GM12878 (cell line): ENCODE measurements around the gene ANKMY1. TPM values are rescaled to one million over a fixed set of nuclear protein-coding genes. Genes with fewer than 3 reads are reported as not detected.

Experiments
- ATAC-seq: fragments of 200-7000 bp; cut with Tn5 transposase; 3 replicates; pipeline ENCODE4 v1.9.1; 2020; ENCODE audit warnings: mild to moderate bottlenecking, moderate library complexity
- BruUV-seq: library from RNA; stranded (reverse); fragments of 400-500 nt; replicated peaks from 2 replicates; lab custom pipeline; 2021; lab: Mats Ljungman, UMichigan
- CTCF ChIA-PET: fragments of 300-600 bp; sonication (Branson Sonifier 250); formaldehyde crosslinking; extraction: SDS; loops from one replicate; lab custom pipeline; 2021; ENCODE audit warnings: inconsistent platforms; lab: Yijun Ruan, JAX
- POLR2A ChIA-PET: fragments of 350-600 bp; formaldehyde crosslinking; extraction: SDS; loops from one replicate; lab custom pipeline; 2021; ENCODE audit warnings: inconsistent platforms; lab: Charles Lee
- RAD21 ChIA-PET: fragments of 300-600 bp; sonication (Branson Sonifier 250); formaldehyde crosslinking; loops from one replicate; lab custom pipeline; 2023; ENCODE audit warnings: antibody characterized with exemption; ENCODE audit not compliant: unreplicated experiment; lab: Charles Lee
- SMC1A ChIA-PET: fragments of 300-600 bp; sonication (Branson Sonifier 250); formaldehyde crosslinking; loops from one replicate; lab custom pipeline; 2023; ENCODE audit not compliant: unreplicated experiment, uncharacterized antibody; lab: Charles Lee
- DNase-seq: peaks from one replicate; pipeline ENCODE4 v3.0.0-alpha.2; 2011; ENCODE audit warnings: low read depth, low spot score
- FAIRE-seq: peaks from 3 replicates; lab custom pipeline; 2011; peaks lifted over from hg19 to GRCh38; lab: Jason Lieb, UNC
- H2AFZ ChIP-seq: 2 replicates; pipeline ENCODE4 v1.6.0; 2011; ENCODE audit warnings: low read depth, low read length, control low read depth; ENCODE audit not compliant: control insufficient read depth
- H3K27ac ChIP-seq: 2 replicates; pipeline ENCODE4 v1.5.1; 2011; ENCODE audit warnings: control low read depth; ENCODE audit not compliant: control insufficient read depth, insufficient read depth
- H3K27me3 ChIP-seq, 2 experiments: replicated peaks in 1 of 2; 2 replicates each; pipeline versions ENCODE4 v1.6.0 to v1.6.1; 2011; ENCODE audit warnings: low read length in 1 of 2; ENCODE audit not compliant: control insufficient read depth in 2 of 2, insufficient read depth in 2 of 2
- H3K36me3 ChIP-seq, 2 experiments: 2 replicates each; pipeline ENCODE4 v1.5.1; 2011; ENCODE audit warnings: low read length in 1 of 2; ENCODE audit not compliant: control insufficient read depth in 2 of 2, insufficient read depth in 2 of 2
- H3K4me1 ChIP-seq: 2 replicates; pipeline ENCODE4 v1.6.1; 2011; ENCODE audit warnings: mild to moderate bottlenecking, low read length, moderate library complexity, mixed read lengths; ENCODE audit not compliant: control insufficient read depth, insufficient read depth
- H3K4me2 ChIP-seq: 2 replicates; pipeline ENCODE4 v1.6.0; 2011; ENCODE audit warnings: control low read depth; ENCODE audit not compliant: control insufficient read depth, insufficient read depth
- H3K4me3 ChIP-seq: fragments of 200-600 bp; sonication (generic); 2 replicates; pipeline ENCODE4 v1.5.1; 2016
- H3K79me2 ChIP-seq: 2 replicates; pipeline ENCODE4 v1.6.0; 2011; ENCODE audit warnings: low read length; ENCODE audit not compliant: control insufficient read depth, insufficient read depth
- H3K9ac ChIP-seq: 2 replicates; pipeline ENCODE4 v1.8.0; 2011; ENCODE audit warnings: low read length, control low read depth, mixed read lengths; ENCODE audit not compliant: control insufficient read depth, insufficient read depth
- H3K9me3 ChIP-seq: replicated peaks from 3 replicates; pipeline ENCODE4 v1.5.1; 2011; ENCODE audit warnings: mild to moderate bottlenecking, low read length; ENCODE audit not compliant: control insufficient read depth, insufficient read depth
- H4K20me1 ChIP-seq: 2 replicates; pipeline ENCODE4 v1.6.0; 2011; ENCODE audit not compliant: control insufficient read depth, insufficient read depth
- ESRRA ChIP-seq: IDR thresholded peaks from 2 replicates; pipeline ENCODE4 v1.6.1; 2012; ENCODE audit warnings: mild to moderate bottlenecking, low read length, improper control_type of control experiment
- POU2F2 ChIP-seq: IDR thresholded peaks from 3 replicates; pipeline ENCODE4 v1.6.1; 2011; ENCODE audit warnings: low read depth, mild to moderate bottlenecking, low read length, borderline replicate concordance
- SREBF2 ChIP-seq: IDR thresholded peaks from 2 replicates; pipeline ENCODE4 v1.6.1; 2012; ENCODE audit warnings: mild to moderate bottlenecking, low read length
- TAF1 ChIP-seq: IDR thresholded peaks from 2 replicates; pipeline ENCODE4 v1.6.1; 2011; ENCODE audit warnings: mild to moderate bottlenecking, low read depth, low read length, borderline replicate concordance
- WGBS: methylation state at CpG from one replicate; pipeline ENCODE4 v1.1.6; 2016; ENCODE audit warnings: low lambda C conversion rate; ENCODE audit not compliant: insufficient replicate concordance, insufficient coverage; ENCODE audit errors: missing lambda C conversion rate; 5-methylcytosine and 5-hydroxymethylcytosine counted together
- in situ Hi-C: fragments of 300-500 bp; cut with MboI; formaldehyde crosslinking; loops from 9 replicates; pipeline ENCODE4 v1.14.3; 2018; ENCODE audit warnings: mixed read lengths
- intact Hi-C: fragments of 100-400 bp; cut with micrococcal nuclease; formaldehyde crosslinking; loops from one replicate; pipeline ENCODE4 v1.14.2; 2022; ENCODE audit not compliant: unreplicated experiment
- polyA plus RNA-seq, 11 experiments: library from polyadenylated mRNA; depleted of rRNA in 4 of 11; unstranded in 6 of 11; stranded (reverse) in 5 of 11; fragments of >200 nt; fragmentation: Nextera tagmentation in 4 of 11; fragmentation: Illumina TruSeq in 1 of 11; extraction: Ambion mirVana in 4 of 11; extraction: Trizol in 1 of 11; gene quantifications; 1 replicate in 1 of 11; 2 replicates in 10 of 11; pipeline versions ENCODE4 v1.2.1 to v1.2.3, GENCODE V29; 2011 to 2016; ENCODE audit warnings: inconsistent platforms in 2 of 11, missing spikeins in 2 of 11, low read depth in 1 of 11
- total RNA-seq, 4 experiments: library from RNA; depleted of rRNA in 3 of 4; stranded (reverse); fragments of >200 nt in 3 of 4; fragmentation: Illumina TruSeq in 1 of 4; extraction: Trizol in 1 of 4; gene quantifications; 2 replicates each; pipeline versions ENCODE4 v1.2.1 to v1.2.3, GENCODE V29; 2013 to 2021
- TF ChIP-seq, protein P1 (sequence below): IDR thresholded peaks from 2 replicates; pipeline ENCODE4 v1.6.1; 2012; ENCODE audit warnings: mild to moderate bottlenecking, low read depth, low read length
- TF ChIP-seq, protein P2 (sequence below): IDR thresholded peaks from 2 replicates; pipeline ENCODE4 v1.6.1; 2011; ENCODE audit warnings: borderline replicate concordance, low read depth, mild to moderate bottlenecking, moderate library complexity, mixed read lengths, low read length; ENCODE audit not compliant: insufficient read depth; ENCODE audit errors: extremely low read length

The ANKMY1 gene
- total and polyA plus RNA-seq, 10 of the 15 experiments (the other 5 are each of a cell fraction or from before 2014, with no cell fraction given): 1.1 to 15.3 (median 11.1) TPM

DNA sequence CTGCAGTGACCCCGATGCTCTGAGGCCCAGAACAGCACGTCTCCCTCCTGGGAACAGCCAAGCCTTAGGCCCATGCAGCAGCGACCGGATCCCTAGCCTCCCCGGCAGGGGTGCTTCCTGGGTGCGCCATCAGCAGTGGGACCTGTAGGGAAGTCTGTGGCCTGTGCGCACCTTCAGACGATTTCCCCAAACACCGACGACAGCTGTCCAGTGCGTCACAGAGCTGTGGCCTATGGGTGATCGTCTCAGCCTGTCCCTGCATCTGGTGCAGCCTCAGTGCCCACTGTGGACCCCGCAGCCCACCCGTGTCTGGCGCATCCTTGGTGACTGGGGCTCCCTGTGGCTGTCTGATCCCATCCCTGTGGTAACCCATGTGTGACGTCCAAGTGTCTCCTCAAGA, 113.3 kb downstream of the ANKMY1 start:
- no peak for FAIRE-seq
- Histone ChIP-seq H3K4me1 (no peaks in the 10 kb centered on the region), H3K79me2 (no peaks in the 10 kb centered on the region), H2AFZ (no peak overlapping the region), H3K9ac (no peak overlapping the region), H3K4me3 (no peak overlapping the region), H3K4me2 (no peak overlapping the region), H3K36me3 (no peaks in the 10 kb centered on the region), H4K20me1 (no peaks in the 10 kb centered on the region)
- in situ Hi-C loops: loop anchor here (10.0 kb wide), 1 partner anchor 380 kb away; no protein-coding TSS in a partner anchor
- BruUV-seq: no TSS peak
- POLR2A ChIA-PET: no interaction called here
- no peak for ATAC-seq
- 52% methylated on average over 16 of the region's 16 CpGs for WGBS
- RAD21 ChIA-PET: no interaction called here
- CTCF ChIA-PET: no interaction called here
- SMC1A ChIA-PET: no interaction called here
- no peak for TF ChIP-seq POU2F2
- TF ChIP-seq ESRRA: no peak
- no peak for TF ChIP-seq TAF1
- TF ChIP-seq SREBF2: no peak
- TF ChIP-seq, protein P1, sequence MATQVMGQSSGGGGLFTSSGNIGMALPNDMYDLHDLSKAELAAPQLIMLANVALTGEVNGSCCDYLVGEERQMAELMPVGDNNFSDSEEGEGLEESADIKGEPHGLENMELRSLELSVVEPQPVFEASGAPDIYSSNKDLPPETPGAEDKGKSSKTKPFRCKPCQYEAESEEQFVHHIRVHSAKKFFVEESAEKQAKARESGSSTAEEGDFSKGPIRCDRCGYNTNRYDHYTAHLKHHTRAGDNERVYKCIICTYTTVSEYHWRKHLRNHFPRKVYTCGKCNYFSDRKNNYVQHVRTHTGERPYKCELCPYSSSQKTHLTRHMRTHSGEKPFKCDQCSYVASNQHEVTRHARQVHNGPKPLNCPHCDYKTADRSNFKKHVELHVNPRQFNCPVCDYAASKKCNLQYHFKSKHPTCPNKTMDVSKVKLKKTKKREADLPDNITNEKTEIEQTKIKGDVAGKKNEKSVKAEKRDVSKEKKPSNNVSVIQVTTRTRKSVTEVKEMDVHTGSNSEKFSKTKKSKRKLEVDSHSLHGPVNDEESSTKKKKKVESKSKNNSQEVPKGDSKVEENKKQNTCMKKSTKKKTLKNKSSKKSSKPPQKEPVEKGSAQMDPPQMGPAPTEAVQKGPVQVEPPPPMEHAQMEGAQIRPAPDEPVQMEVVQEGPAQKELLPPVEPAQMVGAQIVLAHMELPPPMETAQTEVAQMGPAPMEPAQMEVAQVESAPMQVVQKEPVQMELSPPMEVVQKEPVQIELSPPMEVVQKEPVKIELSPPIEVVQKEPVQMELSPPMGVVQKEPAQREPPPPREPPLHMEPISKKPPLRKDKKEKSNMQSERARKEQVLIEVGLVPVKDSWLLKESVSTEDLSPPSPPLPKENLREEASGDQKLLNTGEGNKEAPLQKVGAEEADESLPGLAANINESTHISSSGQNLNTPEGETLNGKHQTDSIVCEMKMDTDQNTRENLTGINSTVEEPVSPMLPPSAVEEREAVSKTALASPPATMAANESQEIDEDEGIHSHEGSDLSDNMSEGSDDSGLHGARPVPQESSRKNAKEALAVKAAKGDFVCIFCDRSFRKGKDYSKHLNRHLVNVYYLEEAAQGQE: no peak
- TF ChIP-seq, protein P2, sequence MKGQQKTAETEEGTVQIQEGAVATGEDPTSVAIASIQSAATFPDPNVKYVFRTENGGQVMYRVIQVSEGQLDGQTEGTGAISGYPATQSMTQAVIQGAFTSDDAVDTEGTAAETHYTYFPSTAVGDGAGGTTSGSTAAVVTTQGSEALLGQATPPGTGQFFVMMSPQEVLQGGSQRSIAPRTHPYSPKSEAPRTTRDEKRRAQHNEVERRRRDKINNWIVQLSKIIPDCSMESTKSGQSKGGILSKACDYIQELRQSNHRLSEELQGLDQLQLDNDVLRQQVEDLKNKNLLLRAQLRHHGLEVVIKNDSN: no peak
- TF ChIP-seq, all 136 proteins: peak for 0
- Histone ChIP-seq H3K27me3 (no peaks in the 10 kb centered on the region; a peak in 1 of 4 replicates), H3K9me3 (no peaks in the 10 kb centered on the region), H3K27ac (no peak overlapping the region)
- intact Hi-C loops: no loop called here
- no peak for DNase-seq
